SK-N-SH (cell line): ENCODE measurements around the gene AGR3. TPM values are rescaled to one million over a fixed set of nuclear protein-coding genes. Genes with fewer than 3 reads are reported as not detected.

ENCODE experiments used
- CTCF ChIA-PET: fragments of 300-600, 350-600 bp; formaldehyde crosslinking; extraction: SDS; loops from one replicate; lab custom pipeline; 2021; lab: Yijun Ruan, JAX
- POLR2A ChIA-PET: fragments of 350-600 bp; sonication (Branson Sonifier 250); formaldehyde crosslinking; extraction: SDS; loops from one replicate; lab custom pipeline; 2020; ENCODE audit warnings: antibody characterized with exemption, inconsistent platforms; lab: Yijun Ruan, JAX
- DNase-seq: peaks from one replicate; pipeline ENCODE4 v3.0.0; 2012
- H2AFZ ChIP-seq: fragments of 200-600 bp; sonication (generic); 2 replicates; pipeline ENCODE4 v1.8.1; 2016; ENCODE audit warnings: antibody characterized with exemption, mild to moderate bottlenecking, low read depth
- H3F3A ChIP-seq: fragments of 200-600 bp; sonication (generic); replicated peaks from 2 replicates; pipeline ENCODE3; 2016; ENCODE audit warnings: antibody characterized with exemption, mild to moderate bottlenecking; ENCODE audit not compliant: insufficient read depth
- H3K27ac ChIP-seq, 2 experiments: fragments of 200-500 bp in 1 of 2; fragments of 200-600 bp in 1 of 2; sonication (Bioruptor generic) in 1 of 2; sonication (generic), shearing (Covaris generic) in 1 of 2; 2 replicates each; pipeline versions ENCODE4 v1.5.1 to v1.6.1; 2014 to 2016; ENCODE audit warnings: low read depth in 2 of 2, inconsistent platforms in 1 of 2, low read length in 1 of 2, mild to moderate bottlenecking in 1 of 2, mixed read lengths in 1 of 2
- H3K27me3 ChIP-seq: fragments of 200-600 bp; sonication (generic), shearing (Covaris generic); 2 replicates; pipeline ENCODE4 v1.6.1; 2016; ENCODE audit warnings: mixed run types; ENCODE audit not compliant: insufficient read depth
- H3K36me3 ChIP-seq, 2 experiments: fragments of 200-500 bp in 1 of 2; fragments of 200-600 bp in 1 of 2; sonication (Bioruptor generic) in 1 of 2; sonication (generic) in 1 of 2; replicated peaks in 1 of 2; 2 replicates each; pipeline versions ENCODE3 to v1.5.1; 2014 to 2016; ENCODE audit warnings: low read length in 1 of 2, mild to moderate bottlenecking in 1 of 2; ENCODE audit not compliant: insufficient read depth in 2 of 2, control insufficient read depth in 1 of 2
- H3K4me1 ChIP-seq, 2 experiments: fragments of 200-500 bp in 1 of 2; fragments of 200-600 bp in 1 of 2; sonication (Bioruptor generic) in 1 of 2; sonication (generic), shearing (Covaris generic) in 1 of 2; 2 replicates each; pipeline versions ENCODE4 v1.5.1 to v1.6.1; 2014 to 2016; ENCODE audit warnings: low read depth in 1 of 2, low read length in 1 of 2, mixed run types in 1 of 2; ENCODE audit not compliant: insufficient read depth in 2 of 2, control insufficient read depth in 1 of 2
- H3K4me2 ChIP-seq: fragments of 200-600 bp; sonication (generic), shearing (Covaris generic); 2 replicates; pipeline ENCODE4 v1.6.1; 2017; ENCODE audit warnings: mixed run types
- H3K4me3 ChIP-seq, 2 experiments: fragments of 200-500 bp in 1 of 2; fragments of 200-600 bp in 1 of 2; sonication (Bioruptor generic) in 1 of 2; sonication (generic), shearing (Covaris generic) in 1 of 2; 2 replicates each; pipeline versions ENCODE4 v1.5.1 to v1.8.1; 2014 to 2016; ENCODE audit warnings: low read depth in 2 of 2, inconsistent platforms in 1 of 2, low read length in 1 of 2, mild to moderate bottlenecking in 1 of 2, mixed read lengths in 1 of 2, moderate library complexity in 1 of 2
- H3K79me2 ChIP-seq: fragments of 200-600 bp; sonication (generic); 2 replicates; pipeline ENCODE4 v1.8.1; 2017; ENCODE audit warnings: mild to moderate bottlenecking; ENCODE audit not compliant: insufficient read depth
- H3K9ac ChIP-seq: fragments of 200-600 bp; sonication (generic); 2 replicates; pipeline ENCODE4 v1.6.1; 2017; ENCODE audit warnings: mixed run types
- H3K9me2 ChIP-seq: fragments of 200-600 bp; sonication (generic); 2 replicates; pipeline ENCODE4 v1.6.1; 2017; ENCODE audit warnings: mixed run types
- H3K9me3 ChIP-seq: fragments of 200-600 bp; sonication (generic); 2 replicates; pipeline ENCODE4 v1.6.1; 2017; ENCODE audit warnings: mixed run types, mild to moderate bottlenecking, moderate library complexity
- H4K20me1 ChIP-seq: fragments of 200-600 bp; sonication (generic); 2 replicates; pipeline ENCODE4 v1.6.1; 2017; ENCODE audit warnings: mild to moderate bottlenecking, mixed run types; ENCODE audit not compliant: insufficient read depth
- CHD2 ChIP-seq: fragments of 150-350 bp; IDR thresholded peaks from 2 replicates; pipeline ENCODE4 v1.6.1; 2018; ENCODE audit warnings: low read length; ENCODE audit not compliant: partially characterized antibody
- CTCF ChIP-seq: fragments of 200-600 bp; sonication (generic); IDR thresholded peaks from 2 replicates; pipeline ENCODE4 v1.6.1; 2017; ENCODE audit warnings: antibody characterized with exemption, mild to moderate bottlenecking, moderate library complexity
- ELF1 ChIP-seq: IDR thresholded peaks from 2 replicates; pipeline ENCODE4 v1.4.0; 2012
- FOSL2 ChIP-seq: IDR thresholded peaks from 2 replicates; pipeline ENCODE4 v1.4.0; 2012; ENCODE audit warnings: low read depth, mild to moderate bottlenecking, moderate library complexity, borderline replicate concordance
- FOXJ3 ChIP-seq: sonication (generic); formaldehyde crosslinking; IDR thresholded peaks from 2 replicates; pipeline ENCODE4 v1.5.1; 2020; ENCODE audit warnings: mild to moderate bottlenecking, missing genetic modification reagents
- FOXM1 ChIP-seq: IDR thresholded peaks from 2 replicates; pipeline ENCODE4 v1.4.0; 2012; ENCODE audit warnings: low read depth, mild to moderate bottlenecking
- JUND ChIP-seq: IDR thresholded peaks from 2 replicates; pipeline ENCODE4 v1.4.0; 2012
- MEF2A ChIP-seq: IDR thresholded peaks from 2 replicates; pipeline ENCODE4 v1.4.0; 2012; ENCODE audit warnings: low read depth, borderline replicate concordance
- PBX3 ChIP-seq: IDR thresholded peaks from 2 replicates; pipeline ENCODE4; 2012
- RAD21 ChIP-seq: IDR thresholded peaks from 2 replicates; pipeline ENCODE4 v1.6.1; 2012; ENCODE audit warnings: mild to moderate bottlenecking, low read length
- RCOR1 ChIP-seq: fragments of 150-350 bp; IDR thresholded peaks from 2 replicates; pipeline ENCODE4 v1.6.1; 2017; ENCODE audit warnings: antibody characterized with exemption, low read length
- RFX5 ChIP-seq: IDR thresholded peaks from 2 replicates; pipeline ENCODE4 v1.6.1; 2012; ENCODE audit warnings: mild to moderate bottlenecking, improper control_type of control experiment, low read length
- RXRA ChIP-seq: IDR thresholded peaks from 2 replicates; pipeline ENCODE4 v1.4.0; 2012; ENCODE audit warnings: low read depth, mild to moderate bottlenecking, borderline replicate concordance
- SIN3A ChIP-seq: IDR thresholded peaks from 2 replicates; pipeline ENCODE4 v1.6.1; 2012; ENCODE audit warnings: low read depth, mild to moderate bottlenecking, low read length, moderate library complexity, borderline replicate concordance
- SMC3 ChIP-seq: IDR thresholded peaks from 2 replicates; pipeline ENCODE4 v1.6.1; 2012; ENCODE audit warnings: low read depth, low read length, improper control_type of control experiment
- TAF1 ChIP-seq: IDR thresholded peaks from 2 replicates; pipeline ENCODE4 v1.6.1; 2012; ENCODE audit warnings: low read depth, mild to moderate bottlenecking, low read length, moderate library complexity, borderline replicate concordance
- TCF12 ChIP-seq: IDR thresholded peaks from 2 replicates; pipeline ENCODE4 v1.4.0; 2012
- USF2 ChIP-seq: fragments of 150-350 bp; IDR thresholded peaks from 2 replicates; pipeline ENCODE4 v1.6.1; 2017; ENCODE audit warnings: antibody characterized with exemption, low read length, low read depth, borderline replicate concordance
- YY1 ChIP-seq: IDR thresholded peaks from 2 replicates; pipeline ENCODE4 v1.4.0; 2012; ENCODE audit warnings: low read depth, mild to moderate bottlenecking
- ZBTB33 ChIP-seq: IDR thresholded peaks from 2 replicates; pipeline ENCODE4 v1.4.0; 2012; ENCODE audit warnings: low read depth, borderline replicate concordance
- WGBS: methylation state at CpG from one replicate; pipeline ENCODE4 v1.1.6; 2017; ENCODE audit warnings: low lambda C conversion rate; 5-methylcytosine and 5-hydroxymethylcytosine counted together
- polyA plus RNA-seq, 3 experiments: library from polyadenylated mRNA; depleted of rRNA; stranded (reverse); fragments of >200 nt; gene quantifications; 2 replicates each; pipeline ENCODE4 v1.2.3, GENCODE V29; 2012

AGR3 gene
- polyA plus RNA-seq, 1 of the 3 experiments (the other 2 are of a cell fraction) = not detected

- TF ChIP-seq YY1 (no peak), USF2 (no peak), JUND (no peak), ZBTB33 (no peak), SMC3 (no peak)
- TF ChIP-seq, all 33 proteins: peak for 0
Measured at GRCh38 chr7:16919440-16919839, 37.7 kb upstream of the AGR3 start (continued).

- H3K4me1 ChIP-seq = peaks cover 0 to 18% of the 10 kb centered on the region in 2 experiments; a peak in 1 of 4 replicates
- no peak overlapping the region for H2AFZ ChIP-seq
- ChIA-PET CTCF (interaction anchor here (0.6 to 1.9 kb wide), 73 partner anchors 9 to 841 kb away, joined by 3 to 34 read pairs (median 4); partner anchors contain the start of genes AGR2 and SOSTDC1), POLR2A (no interaction called here)
- peak; percentile 38 for DNase-seq
- no peak overlapping the region for H3K9ac ChIP-seq
- no peaks in the 10 kb centered on the region for H3K79me2 ChIP-seq
- H3K36me3 ChIP-seq = no peaks in the 10 kb centered on the region
- TF ChIP-seq YY1 (no peak), SMC3 (peak; percentile 79), RAD21 (peak; percentile 80), CTCF (peak; percentile 97)
- no peaks in the 10 kb centered on the region for H3K27me3 ChIP-seq
- H3K27ac ChIP-seq = no peak overlapping the region
- 10% methylated on average over 6 of the region's 6 CpGs for WGBS
- no peaks in the 10 kb centered on the region for H3K9me3 ChIP-seq
- no peaks in the 10 kb centered on the region for H3F3A ChIP-seq
- H3K4me3 ChIP-seq = no peak overlapping the region; a peak in 1 of 4 replicates
- H4K20me1 ChIP-seq = no peaks in the 10 kb centered on the region
- no peaks in the 10 kb centered on the region for H3K9me2 ChIP-seq
- H3K4me2 ChIP-seq = no peak overlapping the region
Measured at GRCh38 chr7:16918288-16918895, 36.6 kb upstream of the AGR3 start.

- Histone ChIP-seq H3K27ac (no peak overlapping the region), H3K27me3 (no peaks in the 10 kb centered on the region), H3K9me2 (no peaks in the 10 kb centered on the region), H3K9me3 (no peaks in the 10 kb centered on the region), H3F3A (no peaks in the 10 kb centered on the region), H3K36me3 (no peaks in the 10 kb centered on the region), H3K4me1 (peaks cover 0 to 16% of the 10 kb centered on the region in 2 experiments; a peak in 1 of 4 replicates), H2AFZ (0 out of 2 replicates have a peak overlapping the region, but pooled peaks have one; percentile 67), H4K20me1 (no peaks in the 10 kb centered on the region), H3K79me2 (no peaks in the 10 kb centered on the region), H3K9ac (no peak overlapping the region), H3K4me3 (no peak overlapping the region), H3K4me2 (no peak overlapping the region)
- WGBS = 78% methylated on average over 5 of the region's 5 CpGs
- CTCF ChIA-PET = no interaction called here
- POLR2A ChIA-PET = no interaction called here
- no peak for DNase-seq
- TF ChIP-seq USF2 (no peak), YY1 (no peak), TAF1 (no peak), SIN3A (no peak), RFX5 (no peak), RXRA (no peak), ELF1 (no peak), PBX3 (no peak), TCF12 (no peak), RCOR1 (no peak), FOXM1 (no peak), CHD2 (no peak), JUND (no peak), MEF2A (no peak), FOXJ3 (no peak), FOSL2 (no peak)
Measured at GRCh38 chr7:16916738-16917137, 35.0 kb upstream of the AGR3 start.
